MM.1S (cell line): ENCODE data around the gene PDSS2.

Experiments used
- DNase-seq: peaks from one replicate; pipeline ENCODE4 v3.0.0-alpha.2; 2015
- H2AFZ ChIP-seq: fragments of 300-600 bp; sonication (generic); 2 replicates; pipeline ENCODE4 v1.6.0; 2016; ENCODE audit warnings: antibody characterized with exemption, low read length
- H3F3A ChIP-seq: fragments of 300-600 bp; sonication (generic); 2 replicates; pipeline ENCODE4 v1.6.1; 2016; ENCODE audit warnings: mild to moderate bottlenecking, antibody characterized with exemption, low read length, moderate library complexity, mixed read lengths; ENCODE audit not compliant: insufficient read depth
- H3K27ac ChIP-seq: fragments of 300-600 bp; sonication (generic); 2 replicates; pipeline ENCODE4 v1.5.1; 2016; ENCODE audit warnings: mild to moderate bottlenecking, low read length
- H3K27me3 ChIP-seq: fragments of 300-600 bp; sonication (generic); replicated peaks from 2 replicates; pipeline ENCODE4 v1.6.0; 2016; ENCODE audit warnings: low read length; ENCODE audit not compliant: insufficient read depth
- H3K36me3 ChIP-seq: fragments of 300-600 bp; sonication (generic); replicated peaks from 2 replicates; pipeline ENCODE4 v1.6.1; 2016; ENCODE audit warnings: mild to moderate bottlenecking, low read length, mixed read lengths; ENCODE audit not compliant: insufficient read depth
- H3K4me1 ChIP-seq: fragments of 300-600 bp; sonication (generic); 2 replicates; pipeline ENCODE4 v1.6.1; 2016; ENCODE audit warnings: low read length, mixed read lengths
- H3K4me2 ChIP-seq: fragments of 300-600 bp; sonication (generic); 2 replicates; pipeline ENCODE4 v1.6.0; 2016; ENCODE audit warnings: low read depth, low read length
- H3K4me3 ChIP-seq: fragments of 300-600 bp; sonication (generic); 2 replicates; pipeline ENCODE4 v1.5.1; 2016; ENCODE audit warnings: low read length, mixed read lengths
- H3K79me2 ChIP-seq: fragments of 300-600 bp; sonication (generic); 2 replicates; pipeline ENCODE4 v1.6.1; 2016; ENCODE audit warnings: mixed run types, low read length, mixed read lengths
- H3K9ac ChIP-seq: fragments of 300-600 bp; sonication (generic); 2 replicates; pipeline ENCODE4 v1.6.1; 2016; ENCODE audit warnings: low read length, mixed read lengths
- H3K9me2 ChIP-seq: fragments of 300-600 bp; sonication (generic); replicated peaks from 2 replicates; pipeline ENCODE4 v1.6.1; 2016; ENCODE audit warnings: mild to moderate bottlenecking, low read length, mixed read lengths; ENCODE audit not compliant: insufficient read depth
- H3K9me3 ChIP-seq: fragments of 300-600 bp; sonication (generic); replicated peaks from 2 replicates; pipeline ENCODE4 v1.6.1; 2016; ENCODE audit warnings: mild to moderate bottlenecking, low read length, mixed read lengths; ENCODE audit not compliant: insufficient read depth
- H4K20me1 ChIP-seq: fragments of 300-600 bp; sonication (generic); 2 replicates; pipeline ENCODE4 v1.6.1; 2016; ENCODE audit warnings: mild to moderate bottlenecking, low read length, moderate library complexity, mixed read lengths; ENCODE audit not compliant: insufficient read depth
- CTCF ChIP-seq: fragments of 300-600 bp; sonication (generic); IDR thresholded peaks from 2 replicates; pipeline ENCODE4 v1.5.1; 2016; ENCODE audit warnings: antibody characterized with exemption, low read length, mixed read lengths
- EZH2 ChIP-seq: fragments of 300-600 bp; sonication (generic); optimal IDR thresholded peaks from 2 replicates; pipeline ENCODE3; 2017; ENCODE audit warnings: low read depth, mild to moderate bottlenecking, antibody characterized with exemption, low read length, mixed read lengths
- EZH2phosphoT487 ChIP-seq: fragments of 300-600 bp; sonication (generic); IDR thresholded peaks from 2 replicates; pipeline ENCODE4 v1.6.1; 2018; ENCODE audit warnings: antibody characterized with exemption, low read length

PDSS2 gene

GRCh38 chr6:107115695-107116327 lies 343.6 kb downstream of the PDSS2 start:
- Histone ChIP-seq H2AFZ (peak overlapping the region; percentile 85), H3K36me3 (no peaks in the 10 kb centered on the region), H3K9ac (peak overlapping the region; percentile 87), H3K9me3 (no peaks in the 10 kb centered on the region), H3K79me2 (peaks cover 16% of the 10 kb centered on the region), H4K20me1 (no peaks in the 10 kb centered on the region), H3F3A (peaks cover 24% of the 10 kb centered on the region), H3K4me2 (peak overlapping the region; percentile 97), H3K9me2 (no peaks in the 10 kb centered on the region), H3K4me1 (peaks cover 20% of the 10 kb centered on the region), H3K27ac (peak overlapping the region; percentile 92), H3K4me3 (peak overlapping the region; percentile 70), H3K27me3 (no peaks in the 10 kb centered on the region)
- peak; percentile 58 for DNase-seq
- no peak for TF ChIP-seq CTCF
- no peak for TF ChIP-seq EZH2
- no peak for TF ChIP-seq EZH2phosphoT487

DNA sequence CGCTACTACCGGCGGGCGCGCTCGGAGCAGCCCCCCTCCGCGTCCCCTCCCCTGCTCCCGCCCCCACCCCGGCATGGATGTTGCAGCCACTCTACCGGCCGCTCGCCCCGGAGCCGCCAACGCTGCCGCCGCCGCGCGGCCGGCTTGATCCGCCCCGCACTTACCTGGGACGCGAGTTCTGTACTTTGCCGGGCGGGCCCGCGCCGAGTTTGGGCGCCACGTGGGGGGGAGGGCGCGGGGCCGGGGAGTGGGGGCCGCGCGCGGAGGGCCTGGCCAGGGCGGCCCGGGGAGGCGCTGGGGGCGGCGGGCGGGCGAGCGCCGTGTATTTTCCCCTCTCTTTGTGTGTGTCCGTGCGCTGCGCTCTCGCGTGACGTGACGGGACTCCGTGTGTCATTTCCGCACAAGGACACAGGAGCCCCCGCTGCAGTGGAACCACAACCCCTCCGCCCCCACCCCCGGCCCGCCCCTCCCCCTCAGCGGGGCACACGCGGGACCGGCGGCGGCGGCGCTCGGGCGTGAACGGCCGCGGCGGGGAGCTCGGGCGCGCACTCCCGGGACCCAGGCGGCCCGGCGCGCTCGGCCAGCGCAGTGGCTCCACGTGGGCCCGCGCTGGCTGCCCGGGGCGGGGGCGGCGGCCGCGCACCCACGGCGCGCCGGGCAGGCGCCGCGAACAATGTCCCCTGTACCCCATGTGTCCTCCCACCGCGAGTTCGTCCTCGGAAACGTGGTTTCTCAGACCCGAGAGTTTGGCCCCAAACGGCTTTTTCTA lies 344.3 kb downstream of the PDSS2 start, which contains the start of gene BEND3:
BEND3 (minus strand) TSS at position 590 of the 769 bp plus-strand sequence. CDS start 16,230 bp downstream, outside the sequence.
- Histone ChIP-seq H3K79me2 (peaks cover 16% of the 10 kb centered on the region), H3K27me3 (no peaks in the 10 kb centered on the region), H2AFZ (peak within 1 kb of the TSS; percentile 85), H3K4me3 (peak within 1 kb of the TSS; percentile 70), H3K9ac (peak within 1 kb of the TSS; percentile 87), H3K9me3 (no peaks in the 10 kb centered on the region), H3K9me2 (no peaks in the 10 kb centered on the region), H3K4me1 (peaks cover 20% of the 10 kb centered on the region), H3K36me3 (no peaks in the 10 kb centered on the region), H3K27ac (peak within 1 kb of the TSS; percentile 92), H4K20me1 (no peaks in the 10 kb centered on the region), H3K4me2 (peak within 1 kb of the TSS; percentile 97), H3F3A (peaks cover 24% of the 10 kb centered on the region)
- peak; percentile 50 for DNase-seq
- TF ChIP-seq CTCF, result no peak
- no peak for TF ChIP-seq EZH2
- TF ChIP-seq EZH2phosphoT487, result no peak

- DNase-seq, result peak; percentile 86
- Histone ChIP-seq H3K4me1 (peaks cover 20% of the 10 kb centered on the region), H3K9ac (peak overlapping the region; percentile 73; the same call in 1 of the 2 replicates), H3K9me3 (no peaks in the 10 kb centered on the region), H3K79me2 (peaks cover 16% of the 10 kb centered on the region), H3K4me2 (peak overlapping the region; percentile 90), H4K20me1 (no peaks in the 10 kb centered on the region), H3K9me2 (no peaks in the 10 kb centered on the region), H3K27me3 (no peaks in the 10 kb centered on the region), H3K4me3 (peak overlapping the region; percentile 64), H2AFZ (peak overlapping the region; percentile 94), H3K36me3 (no peaks in the 10 kb centered on the region), H3F3A (peaks cover 24% of the 10 kb centered on the region), H3K27ac (peak overlapping the region; percentile 50)
- peak; percentile 58 for TF ChIP-seq CTCF
- no peak for TF ChIP-seq EZH2
Observed at GRCh38 chr6:107114213-107114925, 345.0 kb downstream of the PDSS2 start.
